Adrenal gland (tissue), 12 donors: ENCODE results near the gene GNB3. TPM values are rescaled to one million over a fixed set of nuclear protein-coding genes. Genes with fewer than 3 reads are reported as not detected.

ENCODE experiments used
- DNase-seq, 7 donors: peaks; one replicate each; pipeline ENCODE4 v3.0.0-alpha.2; 2019 to 2020
- H3K27ac ChIP-seq, 5 donors: fragments of 200-600 bp; sonication (generic) in 4 of 5; 1 replicate in 3 of 5; 2 replicates in 2 of 5; pipeline versions ENCODE4 v1.5.1 to v1.8.0; 2016 to 2020; ENCODE audit warnings: mild to moderate bottlenecking in 1 of 5
- H3K27me3 ChIP-seq: fragments of 200-600 bp; 2 replicates; pipeline ENCODE4 v1.8.0; 2021
- H3K36me3 ChIP-seq, 2 donors: fragments of 200-600 bp; replicated peaks in 1 of 2; 1 replicate in 1 of 2; 2 replicates in 1 of 2; pipeline versions ENCODE4 v1.5.1 to v1.8.0; 2018 to 2022
- H3K4me1 ChIP-seq, 2 donors: fragments of 200-600 bp; replicated peaks in 1 of 2; 1 replicate in 1 of 2; 2 replicates in 1 of 2; pipeline versions ENCODE4 v1.5.1 to v1.8.0; 2018 to 2021
- H3K4me3 ChIP-seq, 4 donors: fragments of 200-600 bp; sonication (generic) in 3 of 4; one replicate each; pipeline ENCODE4 v1.5.1; 2016 to 2018
- H3K9me3 ChIP-seq, 3 donors: fragments of 200-600 bp; sonication (generic) in 1 of 3; replicated peaks in 1 of 3; 1 replicate in 2 of 3; 2 replicates in 1 of 3; pipeline versions ENCODE4 v1.5.1 to v1.8.0; 2016 to 2021
- CTCF ChIP-seq, 6 experiments: fragments of 450-650 bp in 4 of 6; fragments of 200-600 bp in 2 of 6; sonication (generic) in 1 of 6; IDR thresholded peaks; 1 replicate in 5 of 6; 2 replicates in 1 of 6; pipeline versions ENCODE4 v1.5.1 to v1.8.0; 2016 to 2021; ENCODE audit warnings: antibody characterized with exemption in 6 of 6, mild to moderate bottlenecking in 2 of 6, moderate library complexity in 1 of 6
- POLR2A ChIP-seq, 2 donors: fragments of 450-650 bp; IDR thresholded peaks; one replicate each; pipeline ENCODE4 v1.6.1; 2017; ENCODE audit warnings: antibody characterized with exemption in 2 of 2, mild to moderate bottlenecking in 2 of 2, moderate library complexity in 1 of 2
- WGBS, 4 donors: extraction: QIAGEN DNeasy Blood & Tissue Kit in 2 of 4; methylation state at CpG; one replicate each; pipeline versions ENCODE4 v1.1.5 to v1.1.7; 2013 to 2017; 5-methylcytosine and 5-hydroxymethylcytosine counted together
- intact Hi-C, 2 donors: fragments of 100-400 bp; cut with DNase I; formaldehyde crosslinking; loops; one replicate each; pipeline versions ENCODE4 v1.14.1 to v1.15.0; 2022 to 2023
- polyA plus RNA-seq, 3 donors: library from polyadenylated mRNA; stranded (reverse); fragments of 200-250 nt in 2 of 3; fragments of 350-450 nt in 1 of 3; fragmentation: Illumina TruSeq in 1 of 3; extraction: RNeasy Lipid Tissue Mini Kit (QIAGEN cat#74804) in 1 of 3; gene quantifications; one replicate each; pipeline ENCODE4 v1.2.3, GENCODE V29; 2013 to 2014
- total RNA-seq, 9 donors: library from RNA; depleted of rRNA in 4 of 9; stranded (reverse); fragments of >200 nt in 4 of 9; fragments of 120-200 nt in 1 of 9; fragmentation: NEBNext Ultra II Directional in 1 of 9; extraction: Animal tissue kit (Norgen Biotek cat#: 25700) in 1 of 9; gene quantifications; one replicate each; pipeline versions ENCODE4 v1.1.0 to v1.2.4, GENCODE V29; 2013 to 2023
- donor health status: healthy with polysubstance abuse.
- donor health status: Bipolar disorder and iron deficiency.
- donor health status: DM: yes; HTN: yes; CAD: no.
- donor health status: DM: no; HTN: no; CAD: no.
- donor health status: DM: no; HTN: no; CAD: no.
- donor health status: DM: yes; HTN: yes; CAD: no.

Gene GNB3
- total and polyA plus RNA-seq, 12 donors = 0.44 to 22.4 (median 1.7) TPM; not detected in 1

- H3K27ac ChIP-seq = no peak overlapping the region
- intact Hi-C loops = no loop called here
- DNase-seq = no peak
- H3K9me3 ChIP-seq = no peaks in the 10 kb centered on the region
- peaks cover 0 to 87% of the 10 kb centered on the region in 2 donors for H3K36me3 ChIP-seq
- H3K4me1 ChIP-seq = peaks cover 0 to 6% of the 10 kb centered on the region in 2 donors
- 87 to 100% (median 95%) methylated on average over 2 of the region's 2 CpGs for WGBS, 4 donors
- TF ChIP-seq POLR2A (IDR thresholded peaks at IDR 0.05) = no peak
- TF ChIP-seq CTCF (IDR thresholded peaks at IDR 0.05) = no peak
- no peak overlapping the region for H3K4me3 ChIP-seq
- H3K27me3 ChIP-seq = no peaks in the 10 kb centered on the region
Measured at GRCh38 chr12:6858799-6859198, 18.1 kb downstream of the GNB3 start.

GRCh38 chr12:6860116-6860515, 19.4 kb downstream of the GNB3 start:
- no peaks in the 10 kb centered on the region for H3K4me1 ChIP-seq
- intact Hi-C loops = no loop called here
- DNase-seq = no peak

DNA sequence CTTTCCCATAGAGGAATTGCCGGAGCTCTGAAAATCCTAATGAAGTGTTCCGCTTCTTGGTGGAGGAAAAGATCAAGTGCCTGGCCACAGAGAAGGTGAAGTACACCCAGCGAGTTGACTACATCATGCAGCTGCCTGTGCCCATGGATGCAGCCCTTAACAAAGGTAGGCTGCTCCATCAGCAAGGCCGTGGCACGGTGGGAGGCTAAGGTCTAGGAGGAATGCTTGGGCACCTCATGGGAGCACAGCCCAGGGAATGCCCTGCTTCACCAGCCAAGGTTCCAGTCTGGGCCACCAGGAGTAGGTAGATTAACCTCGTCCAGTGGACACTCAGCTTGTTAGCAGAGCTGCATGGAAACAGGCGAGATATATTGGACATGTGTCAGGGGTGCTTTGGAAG, 20.2 kb downstream of the GNB3 start:
- intact Hi-C loops = no loop called here
- no peak for TF ChIP-seq CTCF (IDR thresholded peaks at IDR 0.05)
- no peak for TF ChIP-seq POLR2A (IDR thresholded peaks at IDR 0.05)
- WGBS, 4 donors = 91 to 96% (median 95%) methylated on average over 5 to 7 of the region's 7 CpGs
- no peaks in the 10 kb centered on the region for H3K27me3 ChIP-seq
- H3K36me3 ChIP-seq = peaks cover 0 to 100% of the 10 kb centered on the region in 2 donors
- no peaks in the 10 kb centered on the region for H3K4me1 ChIP-seq
- H3K9me3 ChIP-seq = no peaks in the 10 kb centered on the region
- H3K27ac ChIP-seq = no peak overlapping the region
- DNase-seq = no peak
- H3K4me3 ChIP-seq = no peak overlapping the region

More at GRCh38 chr12:6860116-6860515, 19.4 kb downstream of the GNB3 start:
- TF ChIP-seq CTCF (IDR thresholded peaks at IDR 0.05) = no peak
- TF ChIP-seq POLR2A (IDR thresholded peaks at IDR 0.05) = no peak
- 92 to 96% (median 94%) methylated on average over 9 of the region's 9 CpGs for WGBS, 4 donors
- Histone ChIP-seq H3K9me3 (no peaks in the 10 kb centered on the region), H3K27me3 (no peaks in the 10 kb centered on the region), H3K36me3 (peaks cover 0 to 100% of the 10 kb centered on the region in 2 donors), H3K4me3 (no peak overlapping the region), H3K27ac (no peak overlapping the region)

- no peak for TF ChIP-seq CTCF (IDR thresholded peaks at IDR 0.05)
- TF ChIP-seq POLR2A (IDR thresholded peaks at IDR 0.05) = no peak
- WGBS, 4 donors = 91 to 93% (median 92%) methylated on average over 7 to 9 of the region's 9 CpGs
- H3K27me3 ChIP-seq = no peaks in the 10 kb centered on the region
- H3K4me3 ChIP-seq = no peak overlapping the region
- peaks cover 0 to 97% of the 10 kb centered on the region in 2 donors for H3K36me3 ChIP-seq
- intact Hi-C loops = no loop called here
- no peaks in the 10 kb centered on the region for H3K9me3 ChIP-seq
- no peak overlapping the region for H3K27ac ChIP-seq
- no peak for DNase-seq
- H3K4me1 ChIP-seq = no peaks in the 10 kb centered on the region
Measured at GRCh38 chr12:6861391-6861790, 20.7 kb downstream of the GNB3 start.
